Measurements from ENCODE around the gene TMEM178B. TPM values are rescaled to one million over a fixed set of nuclear protein-coding genes. Genes with fewer than 3 reads are reported as not detected.

The TMEM178B gene
- total and polyA plus RNA-seq, 10 of the 15 experiments (the other 5 are each of a cell fraction or from before 2014, with no cell fraction given): 0.01 to 1.1 (median 0.04) TPM; not detected in 2

DNA sequence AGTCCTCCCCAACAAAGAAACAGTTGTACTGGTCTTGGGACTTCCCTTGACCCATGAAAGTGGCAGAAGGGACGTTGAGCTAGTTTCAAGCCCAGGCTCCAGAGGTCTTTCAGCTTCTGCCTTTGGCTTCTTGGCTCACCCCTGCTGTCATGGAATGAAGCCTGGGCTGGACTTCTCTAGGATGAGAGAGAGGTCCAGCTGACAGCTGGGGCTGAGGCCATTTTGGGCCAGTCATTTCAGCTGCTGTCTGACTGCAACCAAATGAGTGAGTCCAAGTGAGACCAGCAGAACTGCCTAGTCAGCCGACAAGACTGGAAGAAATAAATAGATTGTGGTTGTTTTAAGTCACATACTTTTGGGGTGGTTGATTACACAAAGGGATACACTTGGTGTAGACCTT, 76.6 kb downstream of the TMEM178B start:
- no peaks in the 10 kb centered on the region for H3K4me1 ChIP-seq (ENCODE audit: control insufficient read depth, insufficient read depth, low read length)
- TF ChIP-seq, protein P1, sequence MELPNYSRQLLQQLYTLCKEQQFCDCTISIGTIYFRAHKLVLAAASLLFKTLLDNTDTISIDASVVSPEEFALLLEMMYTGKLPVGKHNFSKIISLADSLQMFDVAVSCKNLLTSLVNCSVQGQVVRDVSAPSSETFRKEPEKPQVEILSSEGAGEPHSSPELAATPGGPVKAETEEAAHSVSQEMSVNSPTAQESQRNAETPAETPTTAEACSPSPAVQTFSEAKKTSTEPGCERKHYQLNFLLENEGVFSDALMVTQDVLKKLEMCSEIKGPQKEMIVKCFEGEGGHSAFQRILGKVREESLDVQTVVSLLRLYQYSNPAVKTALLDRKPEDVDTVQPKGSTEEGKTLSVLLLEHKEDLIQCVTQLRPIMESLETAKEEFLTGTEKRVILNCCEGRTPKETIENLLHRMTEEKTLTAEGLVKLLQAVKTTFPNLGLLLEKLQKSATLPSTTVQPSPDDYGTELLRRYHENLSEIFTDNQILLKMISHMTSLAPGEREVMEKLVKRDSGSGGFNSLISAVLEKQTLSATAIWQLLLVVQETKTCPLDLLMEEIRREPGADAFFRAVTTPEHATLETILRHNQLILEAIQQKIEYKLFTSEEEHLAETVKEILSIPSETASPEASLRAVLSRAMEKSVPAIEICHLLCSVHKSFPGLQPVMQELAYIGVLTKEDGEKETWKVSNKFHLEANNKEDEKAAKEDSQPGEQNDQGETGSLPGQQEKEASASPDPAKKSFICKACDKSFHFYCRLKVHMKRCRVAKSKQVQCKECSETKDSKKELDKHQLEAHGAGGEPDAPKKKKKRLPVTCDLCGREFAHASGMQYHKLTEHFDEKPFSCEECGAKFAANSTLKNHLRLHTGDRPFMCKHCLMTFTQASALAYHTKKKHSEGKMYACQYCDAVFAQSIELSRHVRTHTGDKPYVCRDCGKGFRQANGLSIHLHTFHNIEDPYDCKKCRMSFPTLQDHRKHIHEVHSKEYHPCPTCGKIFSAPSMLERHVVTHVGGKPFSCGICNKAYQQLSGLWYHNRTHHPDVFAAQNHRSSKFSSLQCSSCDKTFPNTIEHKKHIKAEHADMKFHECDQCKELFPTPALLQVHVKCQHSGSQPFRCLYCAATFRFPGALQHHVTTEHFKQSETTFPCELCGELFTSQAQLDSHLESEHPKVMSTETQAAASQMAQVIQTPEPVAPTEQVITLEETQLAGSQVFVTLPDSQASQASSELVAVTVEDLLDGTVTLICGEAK (IDR thresholded peaks at IDR 0.05; ENCODE audit: borderline replicate concordance): no peak
- no peak for TF ChIP-seq EZH2 (IDR thresholded peaks at IDR 0.05; ENCODE audit: borderline replicate concordance, control insufficient read depth, low read depth, low read length)
- TF ChIP-seq SUZ12 (IDR thresholded peaks at IDR 0.05; ENCODE audit: unreplicated experiment): no peak
- no peak for TF ChIP-seq CHD4 (IDR thresholded peaks at IDR 0.05)
- TF ChIP-seq SREBF2 (IDR thresholded peaks at IDR 0.05; ENCODE audit: low read length): no peak
- no peak for TF ChIP-seq RCOR1 (conservative IDR thresholded peaks at IDR 0.05; ENCODE audit: low read depth, low read length)
- TF ChIP-seq POLR2A (IDR thresholded peaks at IDR 0.05; ENCODE audit: low read depth, low read length): no peak
- no peak for TF ChIP-seq NFIC (IDR thresholded peaks at IDR 0.05; ENCODE audit: low read depth, low read length)
- TF ChIP-seq TAF1 (IDR thresholded peaks at IDR 0.05; ENCODE audit: borderline replicate concordance, low read depth, low read length): no peak
- TF ChIP-seq ESRRA (IDR thresholded peaks at IDR 0.05; ENCODE audit: low read length): no peak
- TF ChIP-seq, protein P2, sequence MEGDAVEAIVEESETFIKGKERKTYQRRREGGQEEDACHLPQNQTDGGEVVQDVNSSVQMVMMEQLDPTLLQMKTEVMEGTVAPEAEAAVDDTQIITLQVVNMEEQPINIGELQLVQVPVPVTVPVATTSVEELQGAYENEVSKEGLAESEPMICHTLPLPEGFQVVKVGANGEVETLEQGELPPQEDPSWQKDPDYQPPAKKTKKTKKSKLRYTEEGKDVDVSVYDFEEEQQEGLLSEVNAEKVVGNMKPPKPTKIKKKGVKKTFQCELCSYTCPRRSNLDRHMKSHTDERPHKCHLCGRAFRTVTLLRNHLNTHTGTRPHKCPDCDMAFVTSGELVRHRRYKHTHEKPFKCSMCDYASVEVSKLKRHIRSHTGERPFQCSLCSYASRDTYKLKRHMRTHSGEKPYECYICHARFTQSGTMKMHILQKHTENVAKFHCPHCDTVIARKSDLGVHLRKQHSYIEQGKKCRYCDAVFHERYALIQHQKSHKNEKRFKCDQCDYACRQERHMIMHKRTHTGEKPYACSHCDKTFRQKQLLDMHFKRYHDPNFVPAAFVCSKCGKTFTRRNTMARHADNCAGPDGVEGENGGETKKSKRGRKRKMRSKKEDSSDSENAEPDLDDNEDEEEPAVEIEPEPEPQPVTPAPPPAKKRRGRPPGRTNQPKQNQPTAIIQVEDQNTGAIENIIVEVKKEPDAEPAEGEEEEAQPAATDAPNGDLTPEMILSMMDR (IDR thresholded peaks at IDR 0.05 in 2 of 3, conservative IDR thresholded peaks at IDR 0.05 in 1 of 3; ENCODE audit: control insufficient read depth in 2 of 3, extremely low read depth in 1 of 3, insufficient read depth in 1 of 3, low read depth in 3 of 3, low read length in 3 of 3): no peak
- TF ChIP-seq, protein P3, sequence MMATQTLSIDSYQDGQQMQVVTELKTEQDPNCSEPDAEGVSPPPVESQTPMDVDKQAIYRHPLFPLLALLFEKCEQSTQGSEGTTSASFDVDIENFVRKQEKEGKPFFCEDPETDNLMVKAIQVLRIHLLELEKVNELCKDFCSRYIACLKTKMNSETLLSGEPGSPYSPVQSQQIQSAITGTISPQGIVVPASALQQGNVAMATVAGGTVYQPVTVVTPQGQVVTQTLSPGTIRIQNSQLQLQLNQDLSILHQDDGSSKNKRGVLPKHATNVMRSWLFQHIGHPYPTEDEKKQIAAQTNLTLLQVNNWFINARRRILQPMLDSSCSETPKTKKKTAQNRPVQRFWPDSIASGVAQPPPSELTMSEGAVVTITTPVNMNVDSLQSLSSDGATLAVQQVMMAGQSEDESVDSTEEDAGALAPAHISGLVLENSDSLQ (IDR thresholded peaks at IDR 0.05): no peak
- TF ChIP-seq TBL1XR1 (IDR thresholded peaks at IDR 0.05; ENCODE audit: low read depth, low read length): no peak
- no peak for TF ChIP-seq SUPT20H (IDR thresholded peaks at IDR 0.05; ENCODE audit: borderline replicate concordance, control insufficient read depth, low read depth, low read length)
- no peak for TF ChIP-seq ASH2L (IDR thresholded peaks at IDR 0.05; ENCODE audit: borderline replicate concordance, low read depth)
- TF ChIP-seq GABPA (IDR thresholded peaks at IDR 0.05; ENCODE audit: low read depth): no peak
- no peak for TF ChIP-seq CBX3 (IDR thresholded peaks at IDR 0.05; ENCODE audit: borderline replicate concordance, low read depth)
- TF ChIP-seq KDM1A (IDR thresholded peaks at IDR 0.05; ENCODE audit: borderline replicate concordance): no peak
- DNase-seq (ENCODE audit: low read depth, low spot score) (no peak), FAIRE-seq (no peak), ATAC-seq (no peak; the same call in 2 of the 3 replicates)
- no peak overlapping the region for H3K27ac ChIP-seq (ENCODE audit: control insufficient read depth, insufficient read depth)
- ChIA-PET RAD21 (ENCODE audit: unreplicated experiment) (no interaction called here), POLR2A (no interaction called here), CTCF (no interaction called here), SMC1A (ENCODE audit: uncharacterized antibody, unreplicated experiment) (no interaction called here)
- H3K9me3 ChIP-seq (replicated peaks; ENCODE audit: control insufficient read depth, insufficient read depth, low read length): no peaks in the 10 kb centered on the region
- no peak overlapping the region for H2AFZ ChIP-seq (ENCODE audit: control insufficient read depth, low read depth, low read length)
- H3K36me3 ChIP-seq (ENCODE audit: control insufficient read depth in 2 of 2, insufficient read depth in 2 of 2, low read length in 1 of 2): no peaks in the 10 kb centered on the region
- H3K79me2 ChIP-seq (ENCODE audit: control insufficient read depth, insufficient read depth, low read length): no peaks in the 10 kb centered on the region
- H4K20me1 ChIP-seq (ENCODE audit: control insufficient read depth, insufficient read depth): no peaks in the 10 kb centered on the region
- BruUV-seq (replicated peaks): no TSS peak
- H3K4me2 ChIP-seq (ENCODE audit: control insufficient read depth, insufficient read depth): no peak overlapping the region
- H3K9ac ChIP-seq (ENCODE audit: control insufficient read depth, insufficient read depth, low read length): no peak overlapping the region
- intact Hi-C loops (cut with micrococcal nuclease; ENCODE audit: unreplicated experiment) (no loop called here), in situ Hi-C loops (cut with MboI) (no loop called here)
- WGBS (ENCODE audit: insufficient coverage, insufficient replicate concordance, low lambda C conversion rate, missing lambda C conversion rate): 47% methylated on average over 2 of the region's 2 CpGs
- H3K4me3 ChIP-seq: no peak overlapping the region
- no peaks in the 10 kb centered on the region; a peak in 1 of 4 replicates for H3K27me3 ChIP-seq (replicated peaks in 1 of 2; ENCODE audit: control insufficient read depth in 2 of 2, insufficient read depth in 2 of 2, low read length in 1 of 2)

Measured in GM12878 (cell line).